GM18517 (cell line): Measurements from ENCODE around the gene DNAAF2.
A peak's percentile ranks its signal among the peaks of the same experiment; 100 is the strongest.
"Not testable (repeated sequence)": the region's sequence is repeated elsewhere in the genome, so short reads cannot be mapped to it uniquely, and the experiment has no call there.

ENCODE experiments used
- ATAC-seq: cut with Tn5 transposase; IDR thresholded peaks from one replicate; pipeline ENCODE4 v1.9.1; 2021; ENCODE audit warnings: mild to moderate bottlenecking, moderate library complexity; ENCODE audit not compliant: unreplicated experiment

The DNAAF2 gene

DNA sequence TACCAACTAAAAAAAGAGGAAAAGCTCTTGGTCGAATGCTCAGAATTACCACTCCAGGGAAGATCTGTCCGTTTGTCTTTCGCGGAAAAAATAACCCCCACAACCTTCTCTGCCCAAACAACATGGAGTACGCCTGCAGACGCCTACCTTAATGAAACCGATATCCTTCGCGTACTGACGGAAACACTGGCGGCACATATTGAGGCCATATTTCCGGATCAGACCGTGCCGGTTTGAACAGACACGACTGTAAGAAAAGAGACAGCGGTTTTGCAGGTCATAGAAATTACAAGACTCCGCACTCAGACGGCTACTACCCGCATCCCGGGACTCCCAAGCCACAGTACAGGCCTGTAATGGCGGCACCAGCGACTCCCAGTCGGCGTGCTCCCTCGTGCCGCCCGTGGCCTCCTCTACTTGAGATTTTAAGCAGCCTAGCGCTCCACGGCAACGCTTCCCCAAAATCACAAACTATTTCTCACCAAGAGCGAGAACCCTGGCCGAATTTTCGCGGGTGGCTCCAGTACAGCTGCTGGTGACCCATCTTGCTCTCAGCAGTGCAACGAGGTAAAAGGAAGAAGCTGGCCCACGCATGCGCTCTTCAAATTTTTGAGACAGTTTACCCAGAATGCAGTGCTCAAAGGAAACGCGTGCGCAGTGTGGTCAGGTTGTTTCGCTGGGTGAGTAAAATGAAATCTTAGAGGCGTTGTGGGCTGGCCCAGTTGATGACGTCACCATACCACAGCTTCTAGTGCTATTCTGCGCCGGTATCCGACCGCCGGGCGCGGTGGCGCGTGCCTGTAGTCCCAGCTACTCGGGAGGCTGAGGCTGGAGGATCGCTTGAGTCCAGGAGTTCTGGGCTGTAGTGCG lies 49.0 kb downstream of the DNAAF2 start, which contains the start of gene RPS29:
TSS of gene RPS29 (minus strand) at position 578 of the 870 bp plus-strand sequence. CDS start at position 544, 34 bp downstream.
- peak; percentile 92 for ATAC-seq

DNA sequence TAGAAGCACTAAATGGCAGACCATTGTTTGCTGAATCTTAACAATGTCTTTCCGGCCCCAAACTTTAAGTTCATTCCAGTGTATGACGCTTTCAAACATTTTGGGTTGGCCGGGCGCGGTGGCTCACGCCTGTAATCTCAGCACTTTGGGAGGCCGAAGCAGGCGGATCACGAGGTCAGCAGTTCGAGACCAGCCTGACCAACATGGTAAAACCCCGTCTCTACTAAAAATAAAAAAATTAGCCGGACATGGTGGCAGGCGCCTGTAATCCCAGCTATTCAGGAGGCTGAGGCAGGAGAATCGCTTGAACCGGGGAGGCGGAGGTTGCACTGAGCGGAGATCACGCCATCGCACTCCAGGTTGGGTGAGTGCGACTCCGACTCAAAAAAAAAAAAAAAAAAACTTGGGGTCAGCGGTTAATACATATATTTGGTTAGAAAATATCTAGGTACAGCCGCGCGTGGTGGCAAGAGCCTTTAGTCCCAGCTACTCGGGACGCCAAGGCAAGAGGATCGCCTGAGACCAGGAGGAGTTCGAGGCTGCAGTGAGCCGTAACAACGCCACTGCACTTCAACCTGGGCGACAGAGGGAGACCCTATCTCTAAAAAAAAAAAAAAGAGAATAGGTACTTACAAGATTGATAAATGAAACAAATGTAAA lies 49.9 kb downstream of the DNAAF2 start:
- not testable (repeated sequence) for ATAC-seq

DNA sequence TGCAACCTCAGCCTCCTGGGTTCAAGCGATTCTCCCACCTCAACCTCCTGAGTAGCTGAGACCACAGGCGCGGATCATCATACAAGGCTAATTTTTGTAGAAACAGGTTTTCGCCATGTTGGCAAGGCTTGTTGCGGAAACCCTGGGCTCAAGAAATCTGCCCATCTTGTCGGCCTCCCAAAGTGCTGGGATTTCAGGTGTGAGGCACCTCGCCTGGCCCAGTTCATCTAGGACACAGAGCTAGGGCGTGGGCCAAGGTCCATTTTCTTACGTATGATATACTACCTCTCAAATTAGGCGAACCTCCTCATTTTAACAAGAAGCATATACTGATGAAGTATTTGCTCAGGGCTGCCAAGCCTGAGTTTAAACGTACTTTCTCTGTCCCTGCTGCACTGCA lies 51.0 kb downstream of the DNAAF2 start:
- ATAC-seq = no peak

DNA sequence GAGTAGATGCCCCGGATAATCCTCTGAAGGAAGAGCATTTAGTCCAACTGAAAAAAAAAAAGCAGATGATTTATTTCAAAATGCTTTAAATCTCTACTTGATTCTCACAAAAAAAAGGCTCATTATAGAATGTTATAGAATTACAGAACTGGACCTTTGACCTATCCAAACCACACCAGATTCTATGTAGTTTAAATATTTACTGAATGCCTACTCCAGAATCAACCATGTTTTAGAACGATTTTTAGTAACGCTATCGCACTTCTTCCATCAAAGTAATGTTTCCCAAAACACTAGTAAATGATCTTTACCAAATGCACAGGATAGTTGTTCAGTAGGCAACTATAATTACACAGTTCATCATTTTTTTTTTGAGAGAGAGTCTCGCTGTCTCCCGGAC lies 51.4 kb downstream of the DNAAF2 start:
- ATAC-seq = no peak

DNA sequence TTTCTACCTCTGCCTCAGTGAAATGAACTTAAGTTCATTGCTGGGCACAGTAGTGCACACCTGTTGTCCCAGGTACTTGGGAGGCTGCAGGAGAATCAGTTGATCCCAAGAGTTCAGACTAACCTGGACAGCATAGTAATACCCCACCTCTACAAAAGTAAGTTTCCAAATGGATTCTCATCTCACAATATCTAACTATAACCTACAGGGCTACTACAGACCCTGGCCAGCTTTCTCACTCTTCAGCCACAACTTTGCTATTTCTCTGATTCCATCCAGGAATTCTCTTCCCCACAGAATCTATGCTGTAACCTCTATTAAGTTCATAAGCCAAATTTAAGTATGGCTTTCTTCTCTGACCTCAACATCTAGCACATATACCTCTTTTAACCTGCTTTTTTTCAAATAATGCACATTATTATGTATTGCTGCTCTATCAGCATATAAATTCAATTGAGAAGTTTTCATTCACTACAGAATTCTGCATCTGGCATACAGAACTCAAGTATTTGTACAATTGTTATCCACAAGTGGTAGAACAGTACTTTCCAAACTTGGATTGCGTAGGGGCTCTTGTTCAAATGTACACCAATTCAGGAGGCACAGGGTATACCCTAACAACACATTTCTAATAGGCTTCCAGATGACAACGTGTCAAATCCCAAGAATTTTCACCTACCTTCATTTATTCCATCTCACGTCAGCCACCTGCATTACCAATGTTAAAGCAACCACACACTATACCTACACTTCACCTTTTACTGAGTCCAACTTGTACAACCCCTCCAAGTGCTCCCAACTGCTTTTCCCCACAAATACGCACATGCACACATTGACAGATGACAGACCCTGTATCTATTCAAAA lies 52.7 kb downstream of the DNAAF2 start:
- no peak for ATAC-seq

DNA sequence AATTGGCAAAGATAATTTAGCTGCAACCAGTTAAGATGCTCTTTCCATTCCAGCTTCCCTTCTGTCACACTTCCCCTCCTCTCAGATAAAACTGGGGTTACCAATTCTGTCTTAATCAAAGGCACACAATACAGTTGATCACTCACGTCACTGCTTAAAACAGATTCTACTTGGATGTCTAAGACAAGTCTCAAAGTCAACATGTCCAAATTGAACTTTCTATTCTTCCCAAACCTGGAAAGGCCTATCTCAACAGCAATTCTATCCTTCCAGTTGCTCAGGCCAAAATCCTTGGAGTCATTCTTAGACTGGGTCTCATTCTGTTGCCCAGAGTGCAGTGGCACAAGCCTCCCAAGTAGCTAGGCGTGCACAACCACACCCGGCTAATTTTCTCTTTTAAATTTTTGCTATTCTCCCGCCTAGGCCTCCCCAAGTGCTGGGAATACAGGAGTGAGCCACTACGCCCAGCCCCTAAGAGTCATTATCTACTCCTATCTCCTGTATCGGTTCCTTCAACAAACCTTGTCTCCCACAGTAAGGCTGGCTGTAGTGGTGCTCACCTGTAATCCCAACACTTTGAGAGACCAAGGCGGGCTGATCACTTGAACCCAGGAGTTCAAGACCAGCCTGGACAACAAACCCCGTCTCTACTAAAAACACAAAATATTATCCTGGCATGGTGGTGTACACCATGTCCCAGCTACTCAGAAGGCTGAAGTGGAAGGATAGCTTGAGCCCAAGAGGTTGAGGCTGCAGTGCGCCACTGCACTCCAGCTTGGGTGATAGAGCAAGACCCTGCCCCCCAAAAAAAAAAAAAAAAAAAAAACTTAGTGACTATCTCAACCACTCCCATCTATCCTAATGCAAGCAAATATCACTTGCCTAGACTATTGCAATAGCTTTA lies 53.6 kb downstream of the DNAAF2 start:
- ATAC-seq = no peak

DNA sequence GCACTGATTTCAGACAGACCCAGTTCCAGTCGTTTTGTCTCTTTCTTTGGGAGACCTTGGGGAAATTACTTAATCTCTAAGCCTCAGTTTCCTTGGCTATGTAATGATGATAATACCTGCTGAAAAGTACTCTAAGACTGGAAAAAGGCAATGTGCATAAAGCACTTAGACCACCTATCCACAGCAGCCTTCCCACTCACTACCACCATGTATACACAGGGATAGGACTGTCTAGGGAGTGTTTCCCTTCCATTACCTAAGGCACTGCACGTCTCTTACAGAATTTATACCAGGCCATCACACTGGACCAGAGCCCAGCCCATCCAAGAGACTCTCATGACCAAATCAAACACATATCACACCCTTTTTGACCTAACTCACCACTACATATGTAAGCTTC lies 55.2 kb downstream of the DNAAF2 start:
- no peak for ATAC-seq

DNA sequence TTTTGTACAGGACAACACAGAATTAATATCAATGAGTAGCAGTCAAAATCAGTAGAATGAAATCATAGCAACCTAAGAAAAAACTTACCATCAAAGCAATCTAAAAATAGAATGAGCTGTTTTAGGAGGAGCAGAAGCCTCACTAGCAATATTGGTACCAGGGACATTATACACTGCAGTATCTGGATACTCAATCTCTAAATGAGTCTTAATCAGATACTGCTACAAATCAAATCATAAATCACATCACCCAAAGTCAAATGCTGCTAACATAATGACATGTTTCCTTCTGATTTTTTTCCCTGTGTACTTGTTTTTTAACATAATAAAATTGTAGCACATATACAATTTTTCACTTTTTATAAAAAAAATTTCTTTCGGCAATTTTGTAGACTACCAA lies 56.9 kb downstream of the DNAAF2 start:
- no peak for ATAC-seq
